ENCODE data around the gene USF2. TPM values are rescaled to one million over a fixed set of nuclear protein-coding genes. Genes with fewer than 3 reads are reported as not detected.

Gene USF2
- total and polyA plus RNA-seq, 10 of the 15 experiments (the other 5 are each of a cell fraction or from before 2014, with no cell fraction given) = 0.56 to 157 (median 65.5) TPM

GRCh38 chr19:35279985-35280821 lies 11.4 kb downstream of the USF2 start:
- Histone ChIP-seq H3K27me3 (replicated peaks in 1 of 2; ENCODE audit: control insufficient read depth in 2 of 2, insufficient read depth in 2 of 2, low read length in 1 of 2) (no peaks in the 10 kb centered on the region; a peak in 2 of 4 replicates), H3K4me1 (ENCODE audit: control insufficient read depth, insufficient read depth, low read length) (peaks cover 17% of the 10 kb centered on the region), H3K4me3 (no peak overlapping the region), H2AFZ (ENCODE audit: control insufficient read depth, low read depth, low read length) (no peak overlapping the region), H3K4me2 (ENCODE audit: control insufficient read depth, insufficient read depth) (no peak overlapping the region), H3K27ac (ENCODE audit: control insufficient read depth, insufficient read depth) (no peak overlapping the region), H3K79me2 (ENCODE audit: control insufficient read depth, insufficient read depth, low read length) (no peaks in the 10 kb centered on the region), H4K20me1 (ENCODE audit: control insufficient read depth, insufficient read depth) (no peaks in the 10 kb centered on the region), H3K9ac (ENCODE audit: control insufficient read depth, insufficient read depth, low read length) (no peak overlapping the region), H3K9me3 (replicated peaks; ENCODE audit: control insufficient read depth, insufficient read depth, low read length) (no peaks in the 10 kb centered on the region), H3K36me3 (ENCODE audit: control insufficient read depth in 2 of 2, insufficient read depth in 2 of 2, low read length in 1 of 2) (peaks cover 6 to 7% of the 10 kb centered on the region in 2 experiments; a peak in 3 of 4 replicates)
- ATAC-seq (peak; percentile 71), FAIRE-seq (no peak), DNase-seq (ENCODE audit: low read depth, low spot score) (peak; percentile 28)
- SMC1A ChIA-PET (ENCODE audit: uncharacterized antibody, unreplicated experiment) = interaction anchor here (1.3 kb wide), 1 partner anchor 40 kb away, joined by 3 read pairs; no protein-coding TSS in a partner anchor
- TF ChIP-seq NR2C1 (IDR thresholded peaks at IDR 0.05) = no peak
- 0 out of 2 replicates have a peak, but pooled peaks have one; percentile 30 for TF ChIP-seq BACH1 (IDR thresholded peaks at IDR 0.05; ENCODE audit: borderline replicate concordance)
- TF ChIP-seq MTA3 (IDR thresholded peaks at IDR 0.05; ENCODE audit: borderline replicate concordance, low read length) = peak; percentile 55; the same call in 1 of the 2 replicates
- TF ChIP-seq POLR2A (IDR thresholded peaks at IDR 0.05; ENCODE audit: low read depth, low read length) = peak; percentile 47
- RAD21 ChIA-PET (ENCODE audit: unreplicated experiment) = no interaction called here
- WGBS (ENCODE audit: insufficient coverage, insufficient replicate concordance, low lambda C conversion rate, missing lambda C conversion rate) = 57% methylated on average over 12 of the region's 12 CpGs
- in situ Hi-C loops (cut with MboI) (no loop called here), intact Hi-C loops (cut with micrococcal nuclease; ENCODE audit: unreplicated experiment) (no loop called here)
- POLR2A ChIA-PET = no interaction called here
- no TSS peak for BruUV-seq (replicated peaks)
- CTCF ChIA-PET = interaction anchor here (1.0 to 1.3 kb wide), 3 partner anchors 10 to 328 kb away, joined by 3 to 5 read pairs (median 4); no protein-coding TSS in a partner anchor

DNA sequence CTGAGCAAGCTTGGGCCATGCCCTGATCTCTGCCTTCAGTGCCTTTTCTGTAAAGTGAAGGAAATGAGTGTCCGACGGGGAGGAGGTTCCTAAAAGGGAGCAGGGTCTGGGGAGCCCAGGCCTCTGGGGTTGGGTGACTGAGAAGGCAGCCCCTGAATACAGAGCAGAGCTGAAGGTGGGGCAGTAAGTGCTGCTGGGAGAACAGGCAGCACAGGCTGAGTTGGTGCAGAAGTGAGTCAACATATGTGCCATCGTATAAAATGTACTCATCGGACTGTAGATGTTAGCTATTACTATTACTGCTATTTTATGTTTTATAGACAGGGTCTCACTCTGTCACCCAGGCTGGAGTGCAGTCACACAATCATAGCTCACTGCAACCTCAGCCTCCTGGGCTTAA lies 12.5 kb downstream of the USF2 start:
- no peaks in the 10 kb centered on the region; a peak in 2 of 4 replicates for H3K27me3 ChIP-seq (replicated peaks in 1 of 2; ENCODE audit: control insufficient read depth in 2 of 2, insufficient read depth in 2 of 2, low read length in 1 of 2)
- FAIRE-seq = peak; percentile 93
- intact Hi-C loops (cut with micrococcal nuclease; ENCODE audit: unreplicated experiment) = no loop called here
- H3K9ac ChIP-seq (ENCODE audit: control insufficient read depth, insufficient read depth, low read length) = no peak overlapping the region
- H3K4me3 ChIP-seq = no peak overlapping the region
- 89% methylated on average over 4 of the region's 4 CpGs for WGBS (ENCODE audit: insufficient coverage, insufficient replicate concordance, low lambda C conversion rate, missing lambda C conversion rate)
- BruUV-seq (replicated peaks) = no TSS peak
- H4K20me1 ChIP-seq (ENCODE audit: control insufficient read depth, insufficient read depth) = no peaks in the 10 kb centered on the region
- in situ Hi-C loops (cut with MboI) = no loop called here
- ATAC-seq = peak; percentile 35; the same call in 2 of the 3 replicates
- no peaks in the 10 kb centered on the region for H3K79me2 ChIP-seq (ENCODE audit: control insufficient read depth, insufficient read depth, low read length)
- TF ChIP-seq NR2C1 (IDR thresholded peaks at IDR 0.05) (no peak), E4F1 (IDR thresholded peaks at IDR 0.05; ENCODE audit: borderline replicate concordance, partially characterized antibody) (no peak), SUZ12 (IDR thresholded peaks at IDR 0.05; ENCODE audit: unreplicated experiment) (no peak), CEBPB (IDR thresholded peaks at IDR 0.05; ENCODE audit: borderline replicate concordance in 1 of 2, low read depth in 2 of 2, low read length in 2 of 2) (no peak), CBX3 (IDR thresholded peaks at IDR 0.05; ENCODE audit: borderline replicate concordance, low read depth) (no peak)
- TF ChIP-seq, protein P1, sequence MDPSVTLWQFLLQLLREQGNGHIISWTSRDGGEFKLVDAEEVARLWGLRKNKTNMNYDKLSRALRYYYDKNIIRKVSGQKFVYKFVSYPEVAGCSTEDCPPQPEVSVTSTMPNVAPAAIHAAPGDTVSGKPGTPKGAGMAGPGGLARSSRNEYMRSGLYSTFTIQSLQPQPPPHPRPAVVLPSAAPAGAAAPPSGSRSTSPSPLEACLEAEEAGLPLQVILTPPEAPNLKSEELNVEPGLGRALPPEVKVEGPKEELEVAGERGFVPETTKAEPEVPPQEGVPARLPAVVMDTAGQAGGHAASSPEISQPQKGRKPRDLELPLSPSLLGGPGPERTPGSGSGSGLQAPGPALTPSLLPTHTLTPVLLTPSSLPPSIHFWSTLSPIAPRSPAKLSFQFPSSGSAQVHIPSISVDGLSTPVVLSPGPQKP (IDR thresholded peaks at IDR 0.05; ENCODE audit: low read depth, low read length) = no peak
- SMC1A ChIA-PET (ENCODE audit: uncharacterized antibody, unreplicated experiment) = interaction anchor here (1.3 kb wide), 1 partner anchor 39 kb away, joined by 3 read pairs; no protein-coding TSS in a partner anchor
- RAD21 ChIA-PET (ENCODE audit: unreplicated experiment) = interaction anchor here (0.5 to 1.2 kb wide), 2 partner anchors 8 to 51 kb away, joined by 3 read pairs; no protein-coding TSS in a partner anchor
- H3K27ac ChIP-seq (ENCODE audit: control insufficient read depth, insufficient read depth) = no peak overlapping the region
- CTCF ChIA-PET = interaction anchor here (0.6 to 1.4 kb wide), 4 partner anchors 11 to 241 kb away, joined by 3 to 5 read pairs (median 4); no protein-coding TSS in a partner anchor
- no peak overlapping the region for H2AFZ ChIP-seq (ENCODE audit: control insufficient read depth, low read depth, low read length)
- H3K36me3 ChIP-seq (ENCODE audit: control insufficient read depth in 2 of 2, insufficient read depth in 2 of 2, low read length in 1 of 2) = peaks cover 6% of the 10 kb centered on the region in 2 experiments; a peak in 3 of 4 replicates
- peaks cover 17% of the 10 kb centered on the region for H3K4me1 ChIP-seq (ENCODE audit: control insufficient read depth, insufficient read depth, low read length)
- POLR2A ChIA-PET = interaction anchor here (0.9 kb wide), 1 partner anchor 26 kb away, joined by 3 read pairs; no protein-coding TSS in a partner anchor
- no peaks in the 10 kb centered on the region for H3K9me3 ChIP-seq (replicated peaks; ENCODE audit: control insufficient read depth, insufficient read depth, low read length)
- DNase-seq (ENCODE audit: low read depth, low spot score) = no peak
- no peak overlapping the region for H3K4me2 ChIP-seq (ENCODE audit: control insufficient read depth, insufficient read depth)
